ENCODE measurements around the gene CALR. TPM values are rescaled to one million over a fixed set of nuclear protein-coding genes. Genes with fewer than 3 reads are reported as not detected.

The CALR gene
- total and polyA plus RNA-seq, 7 donors, result 70.3 to 717 (median 187) TPM

GRCh38 chr19:12967907-12968306 is 29.5 kb downstream of the CALR start:
- H3K4me1 ChIP-seq, result peaks cover 0 to 20% (median 12%) of the 10 kb centered on the region in 4 donors
- no peak overlapping the region for H3K4me3 ChIP-seq
- no peak for DNase-seq
- intact Hi-C loops (cut with DNase I), result no loop called here
- H3K9me3 ChIP-seq, result no peaks in the 10 kb centered on the region
- H3K27me3 ChIP-seq, result no peaks in the 10 kb centered on the region
- peak overlapping the region in 1 of 4 donors; percentile 86 for H3K27ac ChIP-seq
- TF ChIP-seq EP300 (IDR thresholded peaks at IDR 0.05), result no peak
- no peak for TF ChIP-seq POLR2AphosphoS5 (IDR thresholded peaks at IDR 0.05)
- no peak for TF ChIP-seq CTCF (IDR thresholded peaks at IDR 0.05)
- no peak for TF ChIP-seq POLR2A (IDR thresholded peaks at IDR 0.05)
- H3K36me3 ChIP-seq, result no peaks in the 10 kb centered on the region
- 95 to 98% methylated on average over 5 of the region's 5 CpGs for whole genome bisulfite sequencing, 2 donors

DNA sequence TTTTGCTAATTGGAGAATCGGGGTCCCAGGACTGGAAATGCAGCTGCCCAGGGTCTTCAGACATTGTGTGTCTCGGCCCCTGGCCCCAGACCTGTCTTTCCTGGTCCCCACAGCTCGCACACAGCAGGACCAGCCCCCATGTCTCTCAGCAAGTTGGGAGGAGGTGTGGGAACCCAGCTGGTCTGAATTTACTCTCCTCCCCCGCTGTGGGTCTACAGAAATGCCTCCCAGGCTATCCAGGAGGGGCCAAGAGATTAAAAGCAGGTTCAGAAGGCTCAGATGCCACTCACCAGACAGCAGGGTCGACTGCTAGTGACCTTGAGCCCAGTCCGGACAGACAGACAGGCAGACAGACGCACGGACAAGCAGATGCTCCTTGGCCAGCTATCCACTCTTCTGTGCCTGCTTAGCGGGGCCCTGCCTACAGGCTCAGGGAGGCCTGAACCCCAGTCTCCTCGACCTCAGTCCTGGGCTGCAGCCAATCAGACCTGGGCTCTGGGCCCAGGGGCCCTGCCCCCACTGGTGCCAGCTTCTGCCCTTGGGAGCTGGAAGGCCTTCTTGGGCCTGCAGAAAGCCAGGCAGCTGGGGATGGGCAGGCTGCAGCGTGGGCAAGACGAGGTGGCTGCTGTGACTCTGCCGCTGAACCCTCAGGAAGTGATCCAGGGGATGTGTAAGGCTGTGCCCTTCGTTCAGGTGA is 31.0 kb downstream of the CALR start, which contains the start of gene DAND5:
Gene DAND5, plus strand, starts transcription at position 285 of the 697 bp plus-strand sequence. Its CDS starts 85 bp downstream, at position 370.
- H3K4me1 ChIP-seq, result peaks cover 0 to 20% (median 12%) of the 10 kb centered on the region in 4 donors
- no peaks in the 10 kb centered on the region for H3K36me3 ChIP-seq
- H3K27me3 ChIP-seq, result no peaks in the 10 kb centered on the region
- peak within 1 kb of the TSS in 2 of 4 donors; percentile 2 to 8 for H3K4me3 ChIP-seq
- intact Hi-C loops (cut with DNase I), result no loop called here
- H3K27ac ChIP-seq, result peak within 1 kb of the TSS; percentile 64 to 86 (median 80)
- H3K9me3 ChIP-seq, result no peaks in the 10 kb centered on the region
- peak; percentile 89 for DNase-seq
- TF ChIP-seq POLR2AphosphoS5 (IDR thresholded peaks at IDR 0.05) (peak in 1 of 4 donors; percentile 49), POLR2A (IDR thresholded peaks at IDR 0.05) (no peak)
- WGBS, 2 donors, result 59 to 60% methylated on average over 14 of the region's 14 CpGs

DNA sequence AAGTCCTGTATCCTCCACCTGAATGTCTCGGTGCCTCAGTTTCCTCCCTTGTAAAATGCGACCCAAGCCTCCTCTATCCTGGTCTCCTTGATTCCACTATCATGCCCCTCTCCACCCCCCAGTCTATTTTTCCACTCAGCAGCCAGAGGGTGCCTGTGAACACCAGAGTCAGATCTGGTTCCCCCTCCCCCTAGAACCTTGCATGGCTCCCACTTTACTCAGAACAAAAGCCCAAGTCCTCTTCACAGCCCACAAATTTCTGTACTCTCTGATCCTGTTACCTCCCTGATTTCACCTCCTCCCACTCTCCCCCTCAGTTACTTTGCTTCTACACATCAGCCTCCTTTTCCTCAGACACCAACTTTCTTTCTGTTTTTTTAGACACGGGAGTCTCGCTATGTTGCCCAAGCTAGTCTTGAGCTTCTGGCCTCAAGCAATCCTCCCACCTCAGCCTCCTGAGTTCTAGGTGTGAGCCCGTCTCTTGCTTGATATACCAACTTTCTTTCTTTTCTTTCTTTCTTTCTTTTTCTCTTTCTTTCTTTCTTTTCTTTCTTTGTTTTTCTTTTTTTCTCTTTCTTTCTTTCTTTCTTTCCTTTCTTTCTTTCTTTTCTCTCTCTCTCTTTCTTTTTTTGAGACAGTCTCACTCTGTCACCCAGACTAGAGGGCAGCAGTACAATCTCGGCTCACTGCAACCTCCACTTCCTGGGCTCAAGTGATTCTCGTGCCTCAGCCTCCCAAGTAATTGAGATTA is 31.8 kb downstream of the CALR start:
- 86 to 91% methylated on average over 7 of the region's 7 CpGs for WGBS, 2 donors
- DNase-seq, result no peak
- Histone ChIP-seq H3K36me3 (no peaks in the 10 kb centered on the region), H3K27me3 (no peaks in the 10 kb centered on the region), H3K27ac (peak overlapping the region; percentile 64 to 86 (median 80)), H3K4me3 (no peak overlapping the region), H3K4me1 (peaks cover 0 to 20% (median 10%) of the 10 kb centered on the region in 4 donors), H3K9me3 (no peaks in the 10 kb centered on the region)
- TF ChIP-seq CTCF (IDR thresholded peaks at IDR 0.05), result no peak
- no peak for TF ChIP-seq POLR2A (IDR thresholded peaks at IDR 0.05)
- no peak for TF ChIP-seq EP300 (IDR thresholded peaks at IDR 0.05)
- no peak for TF ChIP-seq POLR2AphosphoS5 (IDR thresholded peaks at IDR 0.05)
- intact Hi-C loops (cut with DNase I), result no loop called here

GRCh38 chr19:12973236-12973635 is 34.8 kb downstream of the CALR start:
- H3K36me3 ChIP-seq, result no peaks in the 10 kb centered on the region
- intact Hi-C loops (cut with DNase I), result no loop called here
- TF ChIP-seq POLR2A (IDR thresholded peaks at IDR 0.05) (no peak), EP300 (IDR thresholded peaks at IDR 0.05) (no peak), CTCF (IDR thresholded peaks at IDR 0.05) (no peak), POLR2AphosphoS5 (IDR thresholded peaks at IDR 0.05) (no peak)
- no peak for DNase-seq
- no peaks in the 10 kb centered on the region for H3K27me3 ChIP-seq
- H3K4me3 ChIP-seq, result no peak overlapping the region
- H3K27ac ChIP-seq, result no peak overlapping the region
- H3K4me1 ChIP-seq, result peaks cover 0 to 15% (median 5%) of the 10 kb centered on the region in 4 donors
- 92 to 93% methylated on average over 16 of the region's 16 CpGs for WGBS, 2 donors
- no peaks in the 10 kb centered on the region for H3K9me3 ChIP-seq
